GM18508 (cell line): ENCODE data around the gene PHACTR1.
"Not testable (repeated sequence)": the region's sequence is repeated elsewhere in the genome, so short reads cannot be mapped to it uniquely, and the experiment has no call there.

Source experiments
- ATAC-seq: cut with Tn5 transposase; IDR thresholded peaks from one replicate; pipeline ENCODE4 v1.9.1; 2021; ENCODE audit warnings: moderate number of reproducible peaks; ENCODE audit not compliant: insufficient read depth, unreplicated experiment

The PHACTR1 gene

GRCh38 chr6:12941422-12941821 lies 224.9 kb downstream of the PHACTR1 start:
- ATAC-seq = no peak

- ATAC-seq = no peak
Measured at GRCh38 chr6:12943549-12943948, 227.0 kb downstream of the PHACTR1 start.

DNA sequence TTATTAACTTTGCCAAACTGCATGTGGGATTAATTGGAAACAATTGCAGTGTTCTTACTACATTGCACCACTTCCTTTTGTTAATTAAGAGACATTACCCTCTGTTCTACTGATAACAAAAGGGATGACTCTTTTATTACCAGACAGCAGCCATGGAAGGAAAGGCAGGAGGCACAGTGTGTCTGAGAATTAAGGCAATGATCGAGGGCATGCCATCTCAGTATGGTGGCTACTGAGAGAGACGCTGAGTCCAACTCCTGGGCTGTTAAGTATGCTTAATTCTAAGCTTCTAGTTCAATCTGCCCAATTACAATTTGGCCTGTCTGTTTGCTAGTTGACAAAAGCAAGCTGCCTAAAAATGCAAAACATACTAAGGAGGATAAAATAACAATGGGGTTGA lies 227.4 kb downstream of the PHACTR1 start:
- no peak for ATAC-seq

DNA sequence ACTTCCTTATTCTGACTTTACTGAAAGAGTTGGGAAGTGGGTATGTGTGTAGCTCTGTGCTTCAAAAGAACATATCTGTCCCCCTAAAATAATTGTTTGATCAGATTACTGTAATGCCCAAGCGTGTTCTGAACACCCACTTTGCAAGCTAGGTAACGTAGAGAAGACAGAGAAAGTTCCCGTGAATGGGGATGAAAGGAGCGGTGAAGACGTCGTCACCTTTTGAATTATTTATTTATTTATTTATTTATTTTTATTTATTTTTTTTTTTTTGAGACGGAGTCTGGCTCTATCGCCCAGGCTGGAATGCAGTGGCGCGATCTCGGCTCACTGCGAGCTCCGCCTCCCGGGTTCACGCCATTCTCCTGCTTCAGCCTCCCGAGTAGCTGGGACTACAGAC lies 228.0 kb downstream of the PHACTR1 start:
- not testable (repeated sequence) for ATAC-seq

DNA sequence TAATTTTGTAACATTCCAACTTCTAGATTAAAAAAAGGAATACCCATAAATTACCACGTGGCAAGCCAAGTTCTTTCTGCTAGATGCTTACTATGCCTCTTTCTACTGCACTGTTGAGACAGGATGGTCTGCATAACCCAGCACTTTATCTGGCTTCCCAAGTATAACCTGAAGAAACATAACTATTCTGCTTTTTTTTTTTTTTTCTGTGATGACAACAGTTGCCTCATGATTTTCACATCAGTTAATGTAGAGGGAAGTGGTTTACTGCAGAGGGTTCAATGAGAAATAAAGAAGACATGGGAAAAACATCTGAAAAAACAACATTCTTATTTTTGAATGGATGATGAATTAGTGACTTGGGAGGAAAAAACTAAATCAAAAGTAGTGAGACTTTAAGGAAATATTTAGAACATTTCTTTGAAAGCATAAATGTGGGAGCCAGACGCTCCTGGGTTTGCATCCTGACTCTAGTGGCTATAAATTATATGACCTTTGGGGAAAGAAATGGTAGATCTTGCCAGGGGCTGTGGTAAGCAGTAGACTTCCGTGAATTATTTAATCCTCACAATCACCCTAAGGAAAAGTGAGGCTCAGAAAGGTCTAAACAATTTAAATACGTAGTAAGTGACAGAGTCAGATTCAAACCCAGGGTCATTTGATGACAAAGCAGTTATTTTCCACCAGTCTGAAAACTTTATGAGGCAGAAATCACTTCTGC lies 230.7 kb downstream of the PHACTR1 start:
- no peak for ATAC-seq

GRCh38 chr6:12947967-12948366 lies 231.4 kb downstream of the PHACTR1 start:
- no peak for ATAC-seq

DNA sequence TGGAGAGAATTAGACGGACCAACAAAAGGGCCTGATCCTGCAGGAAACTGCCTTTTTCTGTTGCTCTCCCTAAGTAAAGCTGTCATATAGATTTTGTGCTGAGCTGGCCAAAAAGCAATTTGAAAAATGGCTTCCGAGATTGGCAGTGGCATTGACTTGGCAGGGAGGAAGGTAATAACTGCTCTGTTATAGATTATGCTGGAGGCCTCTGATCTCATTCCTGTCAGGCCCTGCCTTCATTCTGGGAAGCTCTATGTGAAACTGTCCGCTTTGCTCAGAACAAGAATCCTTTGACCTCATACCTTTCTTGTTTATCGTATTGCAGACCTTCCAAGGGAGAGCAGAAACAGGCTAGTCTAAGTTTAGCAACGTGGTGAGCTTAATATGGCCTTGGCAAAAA lies 234.4 kb downstream of the PHACTR1 start:
- ATAC-seq = no peak

DNA sequence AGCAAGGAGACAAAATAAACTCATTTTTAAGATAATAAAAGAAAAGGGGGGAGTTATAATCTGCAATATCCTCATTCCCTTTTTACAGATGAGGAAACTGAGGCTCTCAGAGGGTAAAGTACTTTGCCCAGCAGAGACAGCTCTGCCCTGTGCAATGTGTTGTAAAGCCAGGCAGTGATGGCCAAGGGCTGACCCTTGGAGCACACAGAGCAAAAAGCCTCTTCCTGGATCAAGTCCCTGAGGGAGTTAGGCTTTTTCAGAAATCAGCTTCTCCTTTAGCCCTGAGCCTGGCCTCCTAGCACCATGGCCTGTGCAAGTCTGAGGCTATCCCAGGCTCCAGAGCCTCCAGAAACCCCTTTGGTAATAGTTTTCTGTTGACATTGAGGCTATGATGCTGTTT lies 234.8 kb downstream of the PHACTR1 start:
- ATAC-seq = no peak

- ATAC-seq = no peak
Measured at GRCh38 chr6:12952318-12952717, 235.8 kb downstream of the PHACTR1 start.

DNA sequence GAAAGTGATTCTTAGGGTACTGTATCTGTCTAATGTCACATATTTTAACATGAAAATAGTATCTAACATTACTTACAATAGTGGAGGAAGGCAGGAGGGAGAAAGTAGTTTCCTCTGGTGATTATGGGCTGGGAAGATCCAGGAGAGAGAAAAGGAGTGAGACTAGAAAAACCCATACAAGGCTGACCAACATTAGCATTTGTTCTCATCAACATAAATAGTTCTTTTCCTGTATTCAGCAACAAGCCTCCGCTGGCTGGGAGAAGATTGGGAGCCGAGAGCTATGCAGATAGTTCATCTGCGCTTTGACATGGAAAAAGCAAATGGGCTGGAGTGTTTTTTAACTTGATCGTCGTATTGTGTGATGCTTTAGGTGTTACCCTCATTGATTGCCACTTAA lies 239.4 kb downstream of the PHACTR1 start:
- ATAC-seq = no peak

DNA sequence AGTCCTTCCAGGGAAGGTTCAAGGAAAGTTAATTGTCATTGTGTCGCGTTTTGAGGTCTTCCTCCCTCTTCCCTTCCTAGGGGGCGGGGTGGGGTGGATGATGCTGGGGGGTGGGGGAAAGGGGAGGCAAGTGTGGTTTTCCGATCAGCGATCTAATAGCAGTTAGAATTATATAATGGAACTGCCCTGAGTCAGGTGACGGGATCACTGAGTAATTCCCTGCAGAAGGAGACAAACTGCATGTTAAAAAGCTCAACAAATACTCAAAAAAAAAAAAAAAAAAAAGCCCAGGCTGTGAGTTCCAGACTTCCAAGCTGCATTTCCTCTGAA lies 240.4 kb downstream of the PHACTR1 start:
- ATAC-seq = no peak

GRCh38 chr6:12957321-12958051 lies 240.9 kb downstream of the PHACTR1 start:
- ATAC-seq = no peak

GRCh38 chr6:12958052-12958706 lies 241.6 kb downstream of the PHACTR1 start:
- no peak for ATAC-seq

DNA sequence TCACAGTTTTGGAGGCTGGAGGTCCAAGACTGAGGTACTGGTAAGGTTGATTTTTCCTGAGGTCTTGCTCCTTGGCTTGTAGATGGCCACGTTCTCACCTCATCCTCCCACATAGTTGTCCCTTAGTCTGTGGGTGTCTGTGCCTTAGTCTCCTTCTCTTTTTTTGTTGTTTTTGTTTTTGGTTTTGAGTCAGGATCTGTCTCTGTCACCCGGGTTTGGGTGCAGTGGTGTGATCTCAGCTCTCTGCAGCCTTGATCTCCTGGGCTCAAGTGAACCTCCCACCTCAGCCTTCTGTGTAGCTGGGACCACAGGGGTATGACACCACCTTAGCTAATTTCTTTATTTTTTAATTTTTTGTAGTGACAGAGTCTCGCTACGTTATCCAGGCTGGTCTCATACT lies 245.2 kb downstream of the PHACTR1 start:
- ATAC-seq = no peak

DNA sequence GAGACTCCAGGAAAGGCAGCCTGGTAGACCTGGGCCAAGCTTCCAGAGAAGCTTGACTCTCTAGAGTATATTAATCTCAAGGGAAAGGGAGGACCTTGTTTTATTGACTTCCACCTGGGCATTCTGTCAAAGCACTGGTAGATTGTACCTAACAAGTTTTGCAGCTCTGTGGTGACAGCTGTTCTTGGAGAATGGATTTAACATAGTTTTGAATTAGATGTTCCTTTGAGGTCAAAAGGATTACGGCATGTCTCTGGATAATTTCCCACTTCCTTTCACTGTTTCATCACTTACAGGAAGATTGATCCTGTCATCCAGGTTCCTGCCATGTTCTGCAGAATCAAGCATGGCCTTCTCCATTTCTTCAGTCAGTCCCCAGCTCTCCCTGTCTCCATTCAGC lies 246.0 kb downstream of the PHACTR1 start:
- no peak for ATAC-seq

DNA sequence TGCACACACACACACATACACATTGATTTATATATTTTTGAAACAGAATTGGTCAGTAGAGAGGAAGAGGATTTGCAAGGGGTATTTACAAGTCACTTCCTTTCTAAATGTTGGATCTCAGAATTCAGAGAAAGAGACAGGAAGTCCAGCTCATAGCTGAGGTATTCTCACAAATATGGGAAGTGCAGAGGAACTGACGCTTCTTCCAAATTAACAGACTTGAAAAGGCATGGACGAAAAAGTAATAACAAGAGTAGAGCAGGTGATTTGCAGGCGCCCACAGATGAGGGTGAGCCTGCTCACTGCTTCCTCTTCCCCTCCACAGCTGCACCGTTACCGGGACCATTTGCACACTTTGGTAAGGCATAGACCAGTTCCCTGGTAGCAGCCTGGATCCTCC lies 246.4 kb downstream of the PHACTR1 start:
- ATAC-seq = no peak

DNA sequence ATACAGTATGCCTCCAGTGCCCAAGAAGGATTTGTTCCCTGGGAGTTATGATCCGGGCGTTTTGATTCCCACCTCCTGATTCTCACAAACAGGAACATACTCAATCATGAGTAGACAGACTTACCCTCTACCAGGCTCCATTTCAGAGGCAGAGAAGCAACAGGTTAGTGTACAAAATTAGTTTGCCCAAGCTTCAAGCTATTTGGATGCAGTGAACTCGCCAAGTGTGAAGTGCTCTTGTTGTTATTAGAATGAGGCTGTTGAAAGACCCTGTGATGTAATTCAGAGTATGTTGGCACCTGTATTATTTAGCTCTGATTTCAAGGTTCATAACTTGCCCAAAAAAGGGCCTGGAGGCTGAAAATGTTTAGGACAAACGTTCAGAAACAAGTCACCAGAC lies 247.0 kb downstream of the PHACTR1 start:
- no peak for ATAC-seq

GRCh38 chr6:12967686-12968085 lies 251.1 kb downstream of the PHACTR1 start:
- no peak for ATAC-seq

DNA sequence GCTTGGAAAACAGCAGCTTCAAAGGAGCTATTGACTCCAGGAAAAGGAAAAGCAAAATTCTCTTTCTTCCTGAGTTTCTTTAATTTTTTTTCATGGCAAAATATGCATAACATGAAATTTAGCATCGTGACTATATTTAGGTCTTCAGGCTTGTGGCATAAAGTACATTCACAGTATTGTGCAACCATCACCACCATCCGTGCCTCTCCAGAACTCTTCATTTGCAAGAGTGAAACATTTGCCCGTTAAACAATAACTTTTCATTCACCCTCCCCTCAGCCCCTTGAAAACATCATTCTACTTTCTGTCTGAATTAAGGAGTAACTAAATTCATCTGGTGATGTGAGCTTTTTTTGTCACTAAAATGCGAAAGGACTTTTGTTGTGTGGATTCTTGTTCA lies 251.7 kb downstream of the PHACTR1 start:
- no peak for ATAC-seq

DNA sequence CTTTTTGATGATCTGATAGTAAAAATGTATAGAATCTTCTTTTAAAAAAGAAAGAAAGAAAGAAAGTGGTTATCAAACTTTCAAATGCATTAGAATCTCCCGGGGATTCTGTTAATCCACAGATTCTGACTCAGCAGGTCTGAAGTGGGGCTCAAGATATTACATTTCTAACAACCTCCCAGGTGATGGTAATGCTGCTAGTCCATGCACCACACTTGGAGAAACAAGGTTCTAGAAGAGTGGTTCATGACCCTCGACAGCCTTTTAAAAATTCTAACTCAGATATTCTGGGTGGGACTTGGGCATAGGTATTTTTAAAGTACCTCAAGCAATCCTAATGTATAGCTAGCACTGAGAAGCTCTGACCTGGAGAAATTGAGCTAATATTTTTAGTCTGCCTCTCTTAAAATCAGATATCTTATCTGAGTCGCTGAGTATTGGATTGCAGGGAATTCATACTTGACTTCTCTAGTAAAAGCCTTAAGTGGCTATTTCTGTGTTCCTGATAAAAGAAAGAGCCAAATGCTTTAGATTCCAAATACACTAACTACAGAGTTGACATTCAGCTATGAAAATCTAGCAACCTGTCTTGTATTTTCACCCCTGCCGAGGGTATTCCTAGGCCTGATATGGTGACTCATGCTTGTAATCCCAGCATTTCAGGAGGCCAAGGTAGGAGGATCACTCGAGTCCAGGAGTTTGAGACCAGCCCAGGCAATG lies 252.4 kb downstream of the PHACTR1 start:
- no peak for ATAC-seq

GRCh38 chr6:12969966-12970365 lies 253.4 kb downstream of the PHACTR1 start:
- ATAC-seq = no peak
